A549 (cell line): ENCODE results near the gene DVL2. TPM values are rescaled to one million over a fixed set of nuclear protein-coding genes. Genes with fewer than 3 reads are reported as not detected.
A peak's percentile ranks its signal among the peaks of the same experiment; 100 is the strongest.

Experiments used
- ATAC-seq, 2 experiments: fragments of 200-7000 bp in 1 of 2; fragments of >200 bp in 1 of 2; cut with Nextera tagmentation in 1 of 2; cut with Tn5 transposase in 1 of 2; 3 replicates each; pipeline versions ENCODE4 v1.8.0 to v1.9.1; 2018 to 2020; ENCODE audit warnings: mild to moderate bottlenecking in 1 of 2, moderate library complexity in 1 of 2
- CTCF ChIA-PET: fragments of 300-600 bp; sonication (Branson Sonifier 250); formaldehyde crosslinking; extraction: SDS; loops from one replicate; lab custom pipeline; 2021; ENCODE audit warnings: antibody characterized with exemption, inconsistent platforms; lab: Yijun Ruan, JAX
- POLR2A ChIA-PET: fragments of 350-600 bp; formaldehyde crosslinking; extraction: SDS; loops from one replicate; lab custom pipeline; 2021; ENCODE audit warnings: antibody characterized with exemption, inconsistent platforms; lab: Yijun Ruan, JAX
- DNase-seq, 2 experiments: peaks; one replicate each; pipeline versions ENCODE4 v3.0.0 to v3.0.0-alpha.2; 2011 to 2016; ENCODE audit warnings: low read depth in 1 of 2, low spot score in 1 of 2
- FAIRE-seq: peaks from 2 replicates; lab custom pipeline; 2011; peaks lifted over from hg19 to GRCh38; lab: Jason Lieb, UNC
- H3K27ac ChIP-seq, 2 experiments: fragments of >200 bp; sonication (Bioruptor Twin); formaldehyde crosslinking; 3 replicates each; pipeline ENCODE4 v1.5.1; 2016 to 2017
- H3K4me1 ChIP-seq: fragments of >200 bp; sonication (Bioruptor Twin); formaldehyde crosslinking; 3 replicates; pipeline ENCODE4 v1.6.1; 2016
- H3K4me2 ChIP-seq: fragments of >200 bp; sonication (Bioruptor Twin); formaldehyde crosslinking; 3 replicates; pipeline ENCODE4 v1.6.1; 2016
- H3K4me3 ChIP-seq: fragments of >200 bp; sonication (Bioruptor Twin); formaldehyde crosslinking; 3 replicates; pipeline ENCODE4 v1.5.1; 2016
- H3K9me3 ChIP-seq: fragments of >200 bp; sonication (Bioruptor Twin); formaldehyde crosslinking; 3 replicates; pipeline ENCODE4 v1.6.1; 2016
- CEBPB ChIP-seq, 2 experiments: fragments of >200 bp in 1 of 2; sonication (Bioruptor Twin) in 1 of 2; formaldehyde crosslinking in 1 of 2; IDR thresholded peaks; 2 replicates each; pipeline ENCODE4 v1.6.1; 2012 to 2016
- CHD2 ChIP-seq: fragments of 150-350 bp; IDR thresholded peaks from 2 replicates; pipeline ENCODE4 v1.6.1; 2014; ENCODE audit warnings: low read length; ENCODE audit not compliant: partially characterized antibody
- ESRRA ChIP-seq: fragments of 150-350 bp; IDR thresholded peaks from 2 replicates; pipeline ENCODE4 v1.6.1; 2014; ENCODE audit warnings: mild to moderate bottlenecking, low read length, borderline replicate concordance
- FOSB ChIP-seq: fragments of 250-450 bp; sonication (Bioruptor Pico); IDR thresholded peaks from 2 replicates; pipeline ENCODE4 v1.5.0; 2020; ENCODE audit warnings: mild to moderate bottlenecking, moderate library complexity
- FOXS1 ChIP-seq: fragments of 250-450 bp; sonication (Bioruptor Pico); IDR thresholded peaks from 2 replicates; pipeline ENCODE4 v1.5.0; 2020; ENCODE audit warnings: mild to moderate bottlenecking, moderate library complexity
- HDAC2 ChIP-seq: fragments of 200-600 bp; sonication (generic); IDR thresholded peaks from 2 replicates; pipeline ENCODE4 v1.6.1; 2016
- HOXA7 ChIP-seq: fragments of 250-450 bp; sonication (Bioruptor Pico); IDR thresholded peaks from 2 replicates; pipeline ENCODE4 v1.5.0; 2020; ENCODE audit warnings: mild to moderate bottlenecking, moderate library complexity
- KDM1A ChIP-seq: fragments of 200-600 bp; sonication (generic); IDR thresholded peaks from 2 replicates; pipeline ENCODE4 v1.6.1; 2016; ENCODE audit warnings: low read depth, mild to moderate bottlenecking
- KDM5A ChIP-seq: fragments of 200-600 bp; sonication (generic); IDR thresholded peaks from 2 replicates; pipeline ENCODE4 v1.6.1; 2016; ENCODE audit warnings: antibody characterized with exemption, mild to moderate bottlenecking
- MAFK ChIP-seq: fragments of 450-650 bp; IDR thresholded peaks from 2 replicates; pipeline ENCODE4 v1.6.1; 2014; ENCODE audit not compliant: partially characterized antibody
- MAZ ChIP-seq: fragments of 150-350 bp; IDR thresholded peaks from 2 replicates; pipeline ENCODE4 v1.6.1; 2014; ENCODE audit warnings: antibody characterized with exemption, low read depth, low read length, borderline replicate concordance
- NPAS2 ChIP-seq: fragments of 250-450 bp; sonication (Bioruptor Pico); IDR thresholded peaks from 2 replicates; pipeline ENCODE4 v1.8.0; 2022; ENCODE audit warnings: mild to moderate bottlenecking, moderate library complexity, borderline replicate concordance
- NR3C1 ChIP-seq: fragments of >200 bp; sonication (Bioruptor Twin); formaldehyde crosslinking; IDR thresholded peaks from 3 replicates; pipeline ENCODE4 v1.6.1; 2017
- RCOR1 ChIP-seq: fragments of 150-350 bp; IDR thresholded peaks from 2 replicates; pipeline ENCODE4 v1.6.1; 2014; ENCODE audit warnings: antibody characterized with exemption, low read length, low read depth
- RFX5 ChIP-seq: fragments of 450-650 bp; IDR thresholded peaks from 2 replicates; pipeline ENCODE4 v1.7.1; 2014; ENCODE audit warnings: antibody characterized with exemption, mild to moderate bottlenecking, moderate library complexity
- RNF2 ChIP-seq: fragments of 200-600 bp; sonication (generic); IDR thresholded peaks from 2 replicates; pipeline ENCODE4 v1.6.1; 2016; ENCODE audit warnings: low read depth, mild to moderate bottlenecking, antibody characterized with exemption, moderate library complexity, borderline replicate concordance
- SMC3 ChIP-seq: fragments of >200 bp; sonication (Bioruptor Twin); formaldehyde crosslinking; IDR thresholded peaks from 3 replicates; pipeline ENCODE4 v1.6.1; 2018; ENCODE audit warnings: inconsistent platforms
- TFCP2L1 ChIP-seq: fragments of 250-450 bp; sonication (Bioruptor Pico); IDR thresholded peaks from 2 replicates; pipeline ENCODE4 v1.5.0; 2021; ENCODE audit warnings: mild to moderate bottlenecking
- TP53 ChIP-seq: fragments of 250-450 bp; sonication (Bioruptor Pico); IDR thresholded peaks from 2 replicates; pipeline ENCODE4 v1.5.0; 2021; ENCODE audit warnings: mild to moderate bottlenecking, moderate library complexity
- ZC3H11A ChIP-seq: fragments of 450-650 bp; IDR thresholded peaks from 2 replicates; pipeline ENCODE4 v1.6.1; 2014; ENCODE audit warnings: antibody characterized with exemption, mild to moderate bottlenecking
- ZFP36 ChIP-seq: fragments of 450-650 bp; IDR thresholded peaks from 2 replicates; pipeline ENCODE4 v1.6.1; 2014; ENCODE audit warnings: borderline replicate concordance; ENCODE audit not compliant: partially characterized antibody
- ZSCAN20 ChIP-seq: fragments of 250-450 bp; sonication (Bioruptor Pico); IDR thresholded peaks from 2 replicates; pipeline ENCODE4 v1.8.0; 2022; ENCODE audit warnings: mild to moderate bottlenecking, moderate library complexity
- WGBS: methylation state at CpG from one replicate; pipeline ENCODE4 v1.1.6; 2017; ENCODE audit errors: missing lambda C conversion rate; 5-methylcytosine and 5-hydroxymethylcytosine counted together
- polyA plus RNA-seq, 4 experiments: library from polyadenylated mRNA; depleted of rRNA in 3 of 4; stranded (reverse); fragments of >200 nt; fragmentation: RNase III in 1 of 4; extraction: RNeasy Plus Mini Kit Qiagen cat#74134 plus additional on column Dnase treatment in 1 of 4; gene quantifications; 2 replicates in 3 of 4; 3 replicates in 1 of 4; pipeline ENCODE4 v1.2.3, GENCODE V29; 2011 to 2017
- TF ChIP-seq, protein P1 (sequence below): fragments of 200-600 bp; sonication (generic); IDR thresholded peaks from 2 replicates; pipeline ENCODE4 v1.6.1; 2016; ENCODE audit warnings: antibody characterized with exemption, mild to moderate bottlenecking, moderate library complexity
- TF ChIP-seq, protein P2 (sequence below): fragments of 250-450 bp; sonication (Bioruptor Pico); IDR thresholded peaks from 2 replicates; pipeline ENCODE4 v1.5.0; 2020; ENCODE audit warnings: low read depth, mild to moderate bottlenecking, moderate library complexity
- TF ChIP-seq, protein P3 (sequence below): fragments of 450-650 bp; IDR thresholded peaks from 2 replicates; pipeline ENCODE4 v1.6.1; 2014; ENCODE audit warnings: antibody characterized with exemption
- TF ChIP-seq, protein P4 (sequence below): fragments of >200 bp; sonication (Bioruptor Twin); formaldehyde crosslinking; IDR thresholded peaks from 3 replicates; pipeline ENCODE4 v1.6.1; 2016
- TF ChIP-seq, protein P5 (sequence below): fragments of 150-350 bp; IDR thresholded peaks from 2 replicates; pipeline ENCODE4 v1.6.1; 2014; ENCODE audit warnings: low read depth, mild to moderate bottlenecking, low read length
- TF ChIP-seq, protein P6 (sequence below): fragments of 250-450 bp; sonication (Bioruptor Pico); IDR thresholded peaks from 2 replicates; pipeline ENCODE4 v1.5.0; 2021; ENCODE audit warnings: mild to moderate bottlenecking, moderate library complexity, borderline replicate concordance
- TF ChIP-seq, protein P7 (sequence below): IDR thresholded peaks from 2 replicates; pipeline ENCODE4 v1.6.1; 2012
- TF ChIP-seq, protein P8 (sequence below): fragments of >200 bp; sonication (Bioruptor Twin); formaldehyde crosslinking; IDR thresholded peaks from 2 replicates; pipeline ENCODE4 v1.6.1; 2016

Gene DVL2
- polyA plus RNA-seq, 2 of the 4 experiments (the other 2 are of a cell fraction), result 5.7 to 40.4 TPM

DNA sequence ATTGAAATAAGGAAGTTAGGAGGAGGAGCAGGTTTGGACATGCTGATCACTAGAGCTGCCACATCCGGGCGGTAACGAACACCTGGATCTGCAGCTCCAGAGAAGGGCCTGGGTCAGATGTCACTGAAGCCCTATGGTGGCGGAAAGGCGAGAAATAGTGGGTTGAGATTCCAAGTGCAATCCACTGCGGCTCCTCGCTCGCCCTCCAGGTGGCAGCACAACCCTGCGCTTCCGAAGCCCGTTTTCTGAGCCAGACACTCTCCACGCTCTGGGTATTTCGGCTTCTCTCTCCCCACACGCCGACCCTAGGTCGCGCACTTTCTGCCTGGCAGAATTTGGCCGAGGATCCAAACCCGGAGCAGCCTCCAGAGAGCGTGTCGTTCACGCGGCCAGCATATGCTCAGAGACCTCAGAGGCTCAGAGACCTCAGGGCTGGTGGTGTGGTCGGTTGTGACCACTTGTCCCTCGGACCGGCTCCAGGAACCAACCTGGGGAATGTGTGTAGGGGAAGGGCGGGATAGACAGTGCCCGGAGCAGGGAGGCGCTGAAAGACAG lies 46.3 kb upstream of the DVL2 start:
- DNase-seq, result peak; percentile 90 to 96
- Histone ChIP-seq H3K27ac (peak overlapping the region; percentile 47 to 74), H3K9me3 (no peaks in the 10 kb centered on the region), H3K4me2 (peak overlapping the region; percentile 95), H3K4me3 (peak overlapping the region; percentile 46), H3K4me1 (peaks cover 11% of the 10 kb centered on the region)
- WGBS, result 2% methylated on average over 29 of the region's 29 CpGs
- CTCF ChIA-PET, result interaction anchor here (0.5 to 13.5 kb wide), 46 partner anchors 10 to 930 kb away, joined by 3 to 446 read pairs (median 4); partner anchors contain the start of genes ACADVL, AURKB, CTDNEP1 and DLG4
- POLR2A ChIA-PET, result interaction anchor here (1.0 to 1.2 kb wide), 6 partner anchors 12 to 60 kb away, joined by 3 to 5 read pairs (median 3); partner anchors contain the start of gene CTDNEP1
- FAIRE-seq, result peak; percentile 95
- ATAC-seq, result peak; percentile 80 to 88
- peak; percentile 98 for TF ChIP-seq SMC3
- TF ChIP-seq, protein P1, sequence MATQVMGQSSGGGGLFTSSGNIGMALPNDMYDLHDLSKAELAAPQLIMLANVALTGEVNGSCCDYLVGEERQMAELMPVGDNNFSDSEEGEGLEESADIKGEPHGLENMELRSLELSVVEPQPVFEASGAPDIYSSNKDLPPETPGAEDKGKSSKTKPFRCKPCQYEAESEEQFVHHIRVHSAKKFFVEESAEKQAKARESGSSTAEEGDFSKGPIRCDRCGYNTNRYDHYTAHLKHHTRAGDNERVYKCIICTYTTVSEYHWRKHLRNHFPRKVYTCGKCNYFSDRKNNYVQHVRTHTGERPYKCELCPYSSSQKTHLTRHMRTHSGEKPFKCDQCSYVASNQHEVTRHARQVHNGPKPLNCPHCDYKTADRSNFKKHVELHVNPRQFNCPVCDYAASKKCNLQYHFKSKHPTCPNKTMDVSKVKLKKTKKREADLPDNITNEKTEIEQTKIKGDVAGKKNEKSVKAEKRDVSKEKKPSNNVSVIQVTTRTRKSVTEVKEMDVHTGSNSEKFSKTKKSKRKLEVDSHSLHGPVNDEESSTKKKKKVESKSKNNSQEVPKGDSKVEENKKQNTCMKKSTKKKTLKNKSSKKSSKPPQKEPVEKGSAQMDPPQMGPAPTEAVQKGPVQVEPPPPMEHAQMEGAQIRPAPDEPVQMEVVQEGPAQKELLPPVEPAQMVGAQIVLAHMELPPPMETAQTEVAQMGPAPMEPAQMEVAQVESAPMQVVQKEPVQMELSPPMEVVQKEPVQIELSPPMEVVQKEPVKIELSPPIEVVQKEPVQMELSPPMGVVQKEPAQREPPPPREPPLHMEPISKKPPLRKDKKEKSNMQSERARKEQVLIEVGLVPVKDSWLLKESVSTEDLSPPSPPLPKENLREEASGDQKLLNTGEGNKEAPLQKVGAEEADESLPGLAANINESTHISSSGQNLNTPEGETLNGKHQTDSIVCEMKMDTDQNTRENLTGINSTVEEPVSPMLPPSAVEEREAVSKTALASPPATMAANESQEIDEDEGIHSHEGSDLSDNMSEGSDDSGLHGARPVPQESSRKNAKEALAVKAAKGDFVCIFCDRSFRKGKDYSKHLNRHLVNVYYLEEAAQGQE, result no peak
- TF ChIP-seq RFX5, result no peak
- TF ChIP-seq FOXS1 (CRISPR knock-in tag), result no peak
- no peak for TF ChIP-seq HOXA7 (CRISPR knock-in tag)
- no peak for TF ChIP-seq MAFK
- TF ChIP-seq KDM1A, result no peak
- no peak for TF ChIP-seq NPAS2 (CRISPR knock-in tag)
- no peak for TF ChIP-seq CHD2
- TF ChIP-seq, protein P2, sequence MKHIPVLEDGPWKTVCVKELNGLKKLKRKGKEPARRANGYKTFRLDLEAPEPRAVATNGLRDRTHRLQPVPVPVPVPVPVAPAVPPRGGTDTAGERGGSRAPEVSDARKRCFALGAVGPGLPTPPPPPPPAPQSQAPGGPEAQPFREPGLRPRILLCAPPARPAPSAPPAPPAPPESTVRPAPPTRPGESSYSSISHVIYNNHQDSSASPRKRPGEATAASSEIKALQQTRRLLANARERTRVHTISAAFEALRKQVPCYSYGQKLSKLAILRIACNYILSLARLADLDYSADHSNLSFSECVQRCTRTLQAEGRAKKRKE (CRISPR knock-in tag), result no peak
- TF ChIP-seq, protein P3, sequence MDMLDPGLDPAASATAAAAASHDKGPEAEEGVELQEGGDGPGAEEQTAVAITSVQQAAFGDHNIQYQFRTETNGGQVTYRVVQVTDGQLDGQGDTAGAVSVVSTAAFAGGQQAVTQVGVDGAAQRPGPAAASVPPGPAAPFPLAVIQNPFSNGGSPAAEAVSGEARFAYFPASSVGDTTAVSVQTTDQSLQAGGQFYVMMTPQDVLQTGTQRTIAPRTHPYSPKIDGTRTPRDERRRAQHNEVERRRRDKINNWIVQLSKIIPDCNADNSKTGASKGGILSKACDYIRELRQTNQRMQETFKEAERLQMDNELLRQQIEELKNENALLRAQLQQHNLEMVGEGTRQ, result no peak
- TF ChIP-seq, protein P4, sequence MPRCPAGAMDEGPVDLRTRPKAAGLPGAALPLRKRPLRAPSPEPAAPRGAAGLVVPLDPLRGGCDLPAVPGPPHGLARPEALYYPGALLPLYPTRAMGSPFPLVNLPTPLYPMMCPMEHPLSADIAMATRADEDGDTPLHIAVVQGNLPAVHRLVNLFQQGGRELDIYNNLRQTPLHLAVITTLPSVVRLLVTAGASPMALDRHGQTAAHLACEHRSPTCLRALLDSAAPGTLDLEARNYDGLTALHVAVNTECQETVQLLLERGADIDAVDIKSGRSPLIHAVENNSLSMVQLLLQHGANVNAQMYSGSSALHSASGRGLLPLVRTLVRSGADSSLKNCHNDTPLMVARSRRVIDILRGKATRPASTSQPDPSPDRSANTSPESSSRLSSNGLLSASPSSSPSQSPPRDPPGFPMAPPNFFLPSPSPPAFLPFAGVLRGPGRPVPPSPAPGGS, result no peak
- TF ChIP-seq CEBPB (IDR thresholded peaks at IDR 0.05), result no peak; a peak in 1 of 4 replicates
- no peak for TF ChIP-seq ESRRA
- no peak for TF ChIP-seq TP53 (CRISPR knock-in tag)
- no peak for TF ChIP-seq ZSCAN20 (CRISPR knock-in tag)
- TF ChIP-seq, protein P5, sequence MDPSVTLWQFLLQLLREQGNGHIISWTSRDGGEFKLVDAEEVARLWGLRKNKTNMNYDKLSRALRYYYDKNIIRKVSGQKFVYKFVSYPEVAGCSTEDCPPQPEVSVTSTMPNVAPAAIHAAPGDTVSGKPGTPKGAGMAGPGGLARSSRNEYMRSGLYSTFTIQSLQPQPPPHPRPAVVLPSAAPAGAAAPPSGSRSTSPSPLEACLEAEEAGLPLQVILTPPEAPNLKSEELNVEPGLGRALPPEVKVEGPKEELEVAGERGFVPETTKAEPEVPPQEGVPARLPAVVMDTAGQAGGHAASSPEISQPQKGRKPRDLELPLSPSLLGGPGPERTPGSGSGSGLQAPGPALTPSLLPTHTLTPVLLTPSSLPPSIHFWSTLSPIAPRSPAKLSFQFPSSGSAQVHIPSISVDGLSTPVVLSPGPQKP, result no peak
- TF ChIP-seq, protein P6, sequence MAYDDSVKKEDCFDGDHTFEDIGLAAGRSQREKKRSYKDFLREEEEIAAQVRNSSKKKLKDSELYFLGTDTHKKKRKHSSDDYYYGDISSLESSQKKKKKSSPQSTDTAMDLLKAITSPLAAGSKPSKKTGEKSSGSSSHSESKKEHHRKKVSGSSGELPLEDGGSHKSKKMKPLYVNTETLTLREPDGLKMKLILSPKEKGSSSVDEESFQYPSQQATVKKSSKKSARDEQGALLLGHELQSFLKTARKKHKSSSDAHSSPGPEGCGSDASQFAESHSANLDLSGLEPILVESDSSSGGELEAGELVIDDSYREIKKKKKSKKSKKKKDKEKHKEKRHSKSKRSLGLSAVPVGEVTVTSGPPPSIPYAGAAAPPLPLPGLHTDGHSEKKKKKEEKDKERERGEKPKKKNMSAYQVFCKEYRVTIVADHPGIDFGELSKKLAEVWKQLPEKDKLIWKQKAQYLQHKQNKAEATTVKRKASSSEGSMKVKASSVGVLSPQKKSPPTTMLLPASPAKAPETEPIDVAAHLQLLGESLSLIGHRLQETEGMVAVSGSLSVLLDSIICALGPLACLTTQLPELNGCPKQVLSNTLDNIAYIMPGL (CRISPR knock-in tag), result no peak
- no peak for TF ChIP-seq RCOR1
- TF ChIP-seq ZFP36, result no peak
- TF ChIP-seq HDAC2, result no peak
- TF ChIP-seq MAZ, result no peak
- TF ChIP-seq, protein P7, sequence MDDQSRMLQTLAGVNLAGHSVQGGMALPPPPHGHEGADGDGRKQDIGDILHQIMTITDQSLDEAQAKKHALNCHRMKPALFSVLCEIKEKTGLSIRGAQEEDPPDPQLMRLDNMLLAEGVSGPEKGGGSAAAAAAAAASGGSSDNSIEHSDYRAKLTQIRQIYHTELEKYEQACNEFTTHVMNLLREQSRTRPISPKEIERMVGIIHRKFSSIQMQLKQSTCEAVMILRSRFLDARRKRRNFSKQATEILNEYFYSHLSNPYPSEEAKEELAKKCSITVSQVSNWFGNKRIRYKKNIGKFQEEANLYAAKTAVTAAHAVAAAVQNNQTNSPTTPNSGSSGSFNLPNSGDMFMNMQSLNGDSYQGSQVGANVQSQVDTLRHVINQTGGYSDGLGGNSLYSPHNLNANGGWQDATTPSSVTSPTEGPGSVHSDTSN, result no peak
- no peak for TF ChIP-seq ZC3H11A
- TF ChIP-seq, protein P8, sequence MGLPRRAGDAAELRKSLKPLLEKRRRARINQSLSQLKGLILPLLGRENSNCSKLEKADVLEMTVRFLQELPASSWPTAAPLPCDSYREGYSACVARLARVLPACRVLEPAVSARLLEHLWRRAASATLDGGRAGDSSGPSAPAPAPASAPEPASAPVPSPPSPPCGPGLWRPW, result no peak
- no peak for TF ChIP-seq RNF2
- TF ChIP-seq NR3C1, result no peak
- TF ChIP-seq FOSB (CRISPR knock-in tag), result no peak
- no peak for TF ChIP-seq KDM5A
- TF ChIP-seq TFCP2L1, result no peak
